ENCODE results near the gene ADAMTS2. TPM values are rescaled to one million over a fixed set of nuclear protein-coding genes. Genes with fewer than 3 reads are reported as not detected.

ADAMTS2 gene
- total and polyA plus RNA-seq, 4 experiments from 2014 or later: 0.07 TPM; not detected in 3

- Histone ChIP-seq H3K9me3 (ENCODE audit: control insufficient read depth in 1 of 2, low read length in 2 of 2) (no peaks in the 10 kb centered on the region), H3K4me3 (ENCODE audit: low read length in 2 of 2) (no peak overlapping the region), H3K4me1 (ENCODE audit: insufficient read depth, low read length) (no peaks in the 10 kb centered on the region), H3K27me3 (ENCODE audit: insufficient read depth, low read length) (no peaks in the 10 kb centered on the region), H3K27ac (ENCODE audit: low read depth, low read length) (no peak overlapping the region), H3K36me3 (ENCODE audit: insufficient read depth, low read length) (no peaks in the 10 kb centered on the region)
- H3K27ac Mint-ChIP-seq: no peak overlapping the region
- peaks cover 5 to 10% of the 10 kb centered on the region in 2 donors for H3K27me3 Mint-ChIP-seq
- H3K4me3 Mint-ChIP-seq: no peak overlapping the region
- CTCF ChIA-PET (ENCODE audit: partially characterized antibody): no interaction called here
- H3K4me1 Mint-ChIP-seq: no peaks in the 10 kb centered on the region
- no peak for DNase-seq
- H3K9me3 Mint-ChIP-seq: peaks cover 0 to 12% (median 3%) of the 10 kb centered on the region in 8 donors
- intact Hi-C loops (cut with micrococcal nuclease): no loop called here
- no peaks in the 10 kb centered on the region for H3K36me3 Mint-ChIP-seq
- POLR2A ChIA-PET (ENCODE audit: partially characterized antibody): no interaction called here
These were observed 15.9 kb upstream of the ADAMTS2 start for GRCh38 chr5:179361037-179361603.

DNA sequence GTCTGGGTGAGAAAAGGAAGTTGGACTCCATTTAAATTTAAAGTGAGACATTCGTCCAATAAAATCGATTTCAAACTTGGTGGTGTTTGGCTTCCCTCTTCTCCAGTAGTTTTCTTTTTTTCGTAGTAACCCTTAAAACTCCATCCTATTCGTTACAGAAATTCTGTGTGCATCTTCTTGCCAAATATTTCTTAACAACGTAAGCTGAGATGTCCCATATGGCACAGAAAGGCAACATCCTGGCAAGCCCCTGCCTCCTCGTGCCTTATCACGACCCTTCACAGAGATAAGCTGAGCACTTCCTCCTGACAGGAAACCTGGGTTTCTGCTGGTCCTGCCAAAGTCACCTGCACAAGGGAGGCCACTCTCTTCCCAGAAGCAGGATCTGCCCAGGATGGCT lies 11.8 kb upstream of the ADAMTS2 start:
- Mint-ChIP-seq H3K36me3 (no peaks in the 10 kb centered on the region), H3K27me3 (peaks cover 5% of the 10 kb centered on the region in 2 donors), H3K4me1 (no peaks in the 10 kb centered on the region), H3K27ac (no peak overlapping the region), H3K9me3 (peaks cover 0 to 4% (median under 1%) of the 10 kb centered on the region in 8 donors), H3K4me3 (no peak overlapping the region)
- H3K4me1 ChIP-seq (ENCODE audit: insufficient read depth, low read length): no peaks in the 10 kb centered on the region
- no peak for DNase-seq
- no peak overlapping the region for H3K4me3 ChIP-seq (ENCODE audit: low read length in 2 of 2)
- H3K27me3 ChIP-seq (ENCODE audit: insufficient read depth, low read length): no peaks in the 10 kb centered on the region
- H3K27ac ChIP-seq (ENCODE audit: low read depth, low read length): no peak overlapping the region
- H3K9me3 ChIP-seq (ENCODE audit: control insufficient read depth in 1 of 2, low read length in 2 of 2): no peaks in the 10 kb centered on the region
- no peaks in the 10 kb centered on the region for H3K36me3 ChIP-seq (ENCODE audit: insufficient read depth, low read length)
- CTCF ChIA-PET (ENCODE audit: partially characterized antibody): no interaction called here
- intact Hi-C loops (cut with micrococcal nuclease): no loop called here
- POLR2A ChIA-PET (ENCODE audit: partially characterized antibody): no interaction called here

GRCh38 chr5:179355976-179356974 lies 11.0 kb upstream of the ADAMTS2 start:
- no peaks in the 10 kb centered on the region for H3K9me3 ChIP-seq (ENCODE audit: control insufficient read depth in 1 of 2, low read length in 2 of 2)
- CTCF ChIA-PET (ENCODE audit: partially characterized antibody): no interaction called here
- H3K4me3 ChIP-seq (ENCODE audit: low read length in 2 of 2): no peak overlapping the region
- H3K27me3 ChIP-seq (ENCODE audit: insufficient read depth, low read length): no peaks in the 10 kb centered on the region
- H3K4me1 ChIP-seq (ENCODE audit: insufficient read depth, low read length): no peaks in the 10 kb centered on the region
- no peak overlapping the region for H3K27ac ChIP-seq (ENCODE audit: low read depth, low read length)
- H3K27me3 Mint-ChIP-seq: peaks cover 6% of the 10 kb centered on the region in 2 donors
- POLR2A ChIA-PET (ENCODE audit: partially characterized antibody): no interaction called here
- no peaks in the 10 kb centered on the region for H3K36me3 Mint-ChIP-seq
- no peaks in the 10 kb centered on the region for H3K36me3 ChIP-seq (ENCODE audit: insufficient read depth, low read length)
- peaks cover 0 to 4% (median 0%) of the 10 kb centered on the region in 8 donors for H3K9me3 Mint-ChIP-seq
- intact Hi-C loops (cut with micrococcal nuclease): no loop called here
- H3K27ac Mint-ChIP-seq: no peak overlapping the region
- no peak overlapping the region for H3K4me3 Mint-ChIP-seq
- DNase-seq: no peak
- no peaks in the 10 kb centered on the region for H3K4me1 Mint-ChIP-seq

DNA sequence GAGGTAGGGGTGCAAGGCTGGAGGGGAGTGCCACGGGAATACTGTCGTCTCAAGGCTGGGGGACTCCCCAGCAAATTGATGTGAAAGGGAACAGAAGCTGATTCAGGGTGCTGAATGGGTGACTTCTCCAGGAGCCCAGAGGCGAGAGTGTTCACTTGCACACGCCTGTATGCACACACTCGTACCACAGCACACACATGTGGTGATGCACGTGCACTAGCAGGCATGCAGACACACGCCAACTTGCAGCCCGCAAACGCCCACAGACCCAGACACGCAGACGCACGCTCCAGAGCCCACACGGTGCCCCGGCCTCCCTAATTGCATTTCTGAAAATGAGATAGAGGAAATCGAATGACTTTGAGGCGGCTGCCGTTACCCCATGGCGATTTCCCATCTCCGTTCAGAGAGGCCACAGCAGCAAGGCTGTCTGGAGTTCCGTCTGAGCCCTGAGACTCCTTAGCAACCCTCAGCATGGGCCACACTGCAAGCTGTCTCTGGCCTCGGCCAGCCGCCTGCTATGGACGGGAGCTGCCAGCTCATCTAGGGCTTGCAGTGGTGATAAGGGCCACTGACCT lies 9.1 kb upstream of the ADAMTS2 start:
- Mint-ChIP-seq H3K36me3 (no peaks in the 10 kb centered on the region), H3K4me3 (no peak overlapping the region), H3K27ac (no peak overlapping the region), H3K27me3 (peaks cover 9 to 13% of the 10 kb centered on the region in 2 donors), H3K4me1 (no peaks in the 10 kb centered on the region), H3K9me3 (peaks cover 0 to 4% (median 0%) of the 10 kb centered on the region in 8 donors)
- POLR2A ChIA-PET (ENCODE audit: partially characterized antibody): no interaction called here
- Histone ChIP-seq H3K9me3 (ENCODE audit: control insufficient read depth in 1 of 2, low read length in 2 of 2) (no peaks in the 10 kb centered on the region), H3K27me3 (ENCODE audit: insufficient read depth, low read length) (no peaks in the 10 kb centered on the region), H3K4me1 (ENCODE audit: insufficient read depth, low read length) (no peaks in the 10 kb centered on the region), H3K36me3 (ENCODE audit: insufficient read depth, low read length) (no peaks in the 10 kb centered on the region), H3K27ac (ENCODE audit: low read depth, low read length) (no peak overlapping the region), H3K4me3 (ENCODE audit: low read length in 2 of 2) (no peak overlapping the region)
- CTCF ChIA-PET (ENCODE audit: partially characterized antibody): no interaction called here
- intact Hi-C loops (cut with micrococcal nuclease): no loop called here
- DNase-seq: no peak

GRCh38 chr5:179348843-179349242 lies 3.6 kb upstream of the ADAMTS2 start:
- Histone ChIP-seq H3K27ac (ENCODE audit: low read depth, low read length) (no peak overlapping the region), H3K4me3 (ENCODE audit: low read length in 2 of 2) (no peak overlapping the region), H3K9me3 (ENCODE audit: control insufficient read depth in 1 of 2, low read length in 2 of 2) (no peaks in the 10 kb centered on the region), H3K36me3 (ENCODE audit: insufficient read depth, low read length) (no peaks in the 10 kb centered on the region), H3K27me3 (ENCODE audit: insufficient read depth, low read length) (peaks cover 6% of the 10 kb centered on the region), H3K4me1 (ENCODE audit: insufficient read depth, low read length) (no peaks in the 10 kb centered on the region)
- H3K4me3 Mint-ChIP-seq: no peak overlapping the region
- ChIA-PET CTCF (ENCODE audit: partially characterized antibody) (no interaction called here), POLR2A (ENCODE audit: partially characterized antibody) (no interaction called here)
- DNase-seq: no peak
- H3K27ac Mint-ChIP-seq: no peak overlapping the region
- no peaks in the 10 kb centered on the region for H3K36me3 Mint-ChIP-seq
- peaks cover 0 to 11% (median under 1%) of the 10 kb centered on the region in 4 donors for H3K4me1 Mint-ChIP-seq
- peaks cover 28 to 32% of the 10 kb centered on the region in 2 donors for H3K27me3 Mint-ChIP-seq
- peaks cover 0 to 2% (median 0%) of the 10 kb centered on the region in 8 donors for H3K9me3 Mint-ChIP-seq
- intact Hi-C loops (cut with micrococcal nuclease): no loop called here

GRCh38 chr5:179348011-179348530 lies 2.8 kb upstream of the ADAMTS2 start:
- peaks cover 33 to 37% of the 10 kb centered on the region in 2 donors for H3K27me3 Mint-ChIP-seq
- no peak overlapping the region for H3K4me3 ChIP-seq (ENCODE audit: low read length in 2 of 2)
- no peaks in the 10 kb centered on the region for H3K36me3 ChIP-seq (ENCODE audit: insufficient read depth, low read length)
- H3K36me3 Mint-ChIP-seq: no peaks in the 10 kb centered on the region
- intact Hi-C loops (cut with micrococcal nuclease): no loop called here
- POLR2A ChIA-PET (ENCODE audit: partially characterized antibody): no interaction called here
- H3K4me1 Mint-ChIP-seq: peaks cover 4 to 15% (median 5%) of the 10 kb centered on the region in 4 donors
- no peaks in the 10 kb centered on the region for H3K4me1 ChIP-seq (ENCODE audit: insufficient read depth, low read length)
- H3K27ac Mint-ChIP-seq: no peak overlapping the region
- peak overlapping the region in 1 of 8 donors; percentile 39 for H3K4me3 Mint-ChIP-seq
- DNase-seq: no peak
- H3K27ac ChIP-seq (ENCODE audit: low read depth, low read length): no peak overlapping the region
- H3K9me3 ChIP-seq (ENCODE audit: control insufficient read depth in 1 of 2, low read length in 2 of 2): no peaks in the 10 kb centered on the region
- H3K27me3 ChIP-seq (ENCODE audit: insufficient read depth, low read length): peaks cover 7% of the 10 kb centered on the region
- H3K9me3 Mint-ChIP-seq: peaks cover 0 to 2% (median 0%) of the 10 kb centered on the region in 8 donors
- CTCF ChIA-PET (ENCODE audit: partially characterized antibody): no interaction called here

GRCh38 chr5:179347581-179347980 lies 2.3 kb upstream of the ADAMTS2 start:
- no peak overlapping the region for H3K27ac ChIP-seq (ENCODE audit: low read depth, low read length)
- Mint-ChIP-seq H3K4me1 (peaks cover 6 to 19% (median 9%) of the 10 kb centered on the region in 4 donors), H3K9me3 (peaks cover 0 to 2% (median 0%) of the 10 kb centered on the region in 8 donors), H3K27me3 (peaks cover 37 to 41% of the 10 kb centered on the region in 2 donors), H3K4me3 (no peak overlapping the region), H3K27ac (no peak overlapping the region), H3K36me3 (no peaks in the 10 kb centered on the region)
- H3K27me3 ChIP-seq (ENCODE audit: insufficient read depth, low read length): peaks cover 10% of the 10 kb centered on the region
- ChIA-PET CTCF (ENCODE audit: partially characterized antibody) (no interaction called here), POLR2A (ENCODE audit: partially characterized antibody) (no interaction called here)
- intact Hi-C loops (cut with micrococcal nuclease): no loop called here
- no peak overlapping the region for H3K4me3 ChIP-seq (ENCODE audit: low read length in 2 of 2)
- no peaks in the 10 kb centered on the region for H3K36me3 ChIP-seq (ENCODE audit: insufficient read depth, low read length)
- no peak for DNase-seq
- H3K9me3 ChIP-seq (ENCODE audit: control insufficient read depth in 1 of 2, low read length in 2 of 2): no peaks in the 10 kb centered on the region
- H3K4me1 ChIP-seq (ENCODE audit: insufficient read depth, low read length): no peaks in the 10 kb centered on the region

All from CD4-positive, alpha-beta memory T cell (primary cell).